Activated CD4-positive, CD25-positive, alpha-beta regulatory T cell treated with anti-CD3 and anti-CD28 coated beads, Interleukin-2, amount 50 U/mL, for 72 hours (primary cell): Measurements from ENCODE around the gene MS4A3.
"Not testable (repeated sequence)": the region's sequence is repeated elsewhere in the genome, so short reads cannot be mapped to it uniquely, and the experiment has no call there.

Experiments used
- DNase-seq: peaks from one replicate; pipeline ENCODE4 v3.0.0; 2021

Gene MS4A3

DNA sequence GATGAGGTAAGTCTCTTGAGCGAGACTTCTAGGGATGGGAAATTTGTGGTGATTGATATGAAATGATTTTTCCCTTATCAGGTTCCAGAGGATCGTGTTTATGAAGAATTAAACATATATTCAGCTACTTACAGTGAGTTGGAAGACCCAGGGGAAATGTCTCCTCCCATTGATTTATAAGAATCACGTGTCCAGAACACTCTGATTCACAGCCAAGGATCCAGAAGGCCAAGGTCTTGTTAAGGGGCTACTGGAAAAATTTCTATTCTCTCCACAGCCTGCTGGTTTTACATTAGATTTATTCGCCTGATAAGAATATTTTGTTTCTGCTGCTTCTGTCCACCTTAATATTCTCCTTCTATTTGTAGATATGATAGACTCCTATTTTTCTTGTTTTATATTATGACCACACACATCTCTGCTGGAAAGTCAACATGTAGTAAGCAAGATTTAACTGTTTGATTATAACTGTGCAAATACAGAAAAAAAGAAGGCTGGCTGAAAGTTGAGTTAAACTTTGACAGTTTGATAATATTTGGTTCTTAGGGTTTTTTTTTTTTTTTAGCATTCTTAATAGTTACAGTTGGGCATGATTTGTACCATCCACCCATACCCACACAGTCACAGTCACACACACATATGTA, 39.1 kb downstream of the MS4A3 start:
- DNase-seq, result no peak

DNA sequence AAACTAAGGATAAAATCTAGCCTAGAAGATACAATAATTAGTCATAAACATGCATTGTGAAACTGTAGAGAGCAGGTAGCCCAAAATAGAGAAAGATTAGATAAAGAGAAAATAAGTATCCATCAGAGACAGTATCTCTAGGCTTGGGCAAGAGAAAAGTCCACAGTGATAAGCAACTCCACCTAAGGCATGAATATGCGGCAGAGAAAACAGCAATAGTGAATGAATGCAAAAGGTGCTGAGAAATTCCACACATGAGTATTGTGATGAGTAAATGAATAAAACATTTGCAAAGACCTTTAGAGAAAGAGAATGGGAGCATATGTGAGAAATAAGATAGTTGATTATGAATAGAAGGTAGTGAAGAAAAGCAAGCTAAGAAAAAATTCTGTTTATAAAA, 40.7 kb downstream of the MS4A3 start:
- DNase-seq, result no peak

DNA sequence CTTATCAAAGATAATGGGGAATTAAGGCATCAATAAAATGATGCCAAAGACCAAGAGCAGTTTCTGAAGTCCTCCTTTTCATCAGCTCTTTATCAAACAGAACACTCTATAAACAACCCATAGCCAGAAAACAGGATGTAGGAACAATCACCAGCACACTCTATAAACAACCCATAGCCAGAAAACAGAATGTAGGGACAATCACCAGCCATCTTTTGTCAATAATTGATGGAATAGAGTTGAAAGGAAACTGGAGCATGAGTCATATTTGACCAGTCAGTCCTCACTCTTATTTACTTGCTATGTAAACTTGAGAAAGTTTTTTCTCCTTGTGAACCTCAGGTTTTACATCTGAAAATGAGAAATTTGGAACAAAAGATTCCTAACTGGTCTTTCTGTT, 42.0 kb downstream of the MS4A3 start:
- DNase-seq, result no peak

DNA sequence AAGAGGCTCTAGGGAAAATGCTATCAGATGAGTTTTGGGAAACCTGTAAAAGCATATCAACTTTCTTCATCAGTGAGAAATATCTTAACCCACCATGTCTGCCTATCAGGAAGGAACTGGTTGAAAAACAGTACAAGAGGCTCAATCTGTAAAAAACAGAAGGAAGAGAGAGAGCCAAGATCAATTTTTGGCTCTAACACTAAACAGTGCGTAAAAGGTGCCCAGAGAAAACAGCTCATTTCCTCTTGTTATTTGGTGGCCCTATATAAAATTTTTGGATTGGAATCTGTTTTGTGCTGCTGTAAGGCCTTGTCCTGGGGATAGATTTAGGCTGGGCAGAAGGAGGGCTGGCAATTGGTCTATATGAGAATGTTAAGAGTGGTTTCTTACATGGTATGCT, 44.1 kb downstream of the MS4A3 start:
- DNase-seq, result no peak

DNA sequence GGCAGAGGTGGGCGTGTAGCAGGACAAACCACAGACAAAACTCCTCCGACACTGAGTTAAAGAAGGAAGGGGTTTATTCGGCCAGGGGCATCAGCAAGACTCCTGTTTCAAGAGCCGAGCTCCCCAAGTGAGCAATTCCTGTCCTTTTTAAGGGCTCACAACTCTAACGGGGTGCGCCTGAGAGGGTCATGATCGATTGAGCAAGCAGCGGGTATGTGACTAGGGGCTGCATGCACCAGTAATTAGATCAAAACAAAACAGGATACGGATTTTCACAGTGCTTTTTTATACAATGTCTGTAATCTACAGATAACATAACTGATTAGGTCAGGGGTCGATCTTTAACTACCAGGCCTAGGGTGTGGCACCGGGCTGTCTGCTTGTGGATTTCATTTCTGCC, 44.9 kb downstream of the MS4A3 start:
- not testable (repeated sequence) for DNase-seq

DNA sequence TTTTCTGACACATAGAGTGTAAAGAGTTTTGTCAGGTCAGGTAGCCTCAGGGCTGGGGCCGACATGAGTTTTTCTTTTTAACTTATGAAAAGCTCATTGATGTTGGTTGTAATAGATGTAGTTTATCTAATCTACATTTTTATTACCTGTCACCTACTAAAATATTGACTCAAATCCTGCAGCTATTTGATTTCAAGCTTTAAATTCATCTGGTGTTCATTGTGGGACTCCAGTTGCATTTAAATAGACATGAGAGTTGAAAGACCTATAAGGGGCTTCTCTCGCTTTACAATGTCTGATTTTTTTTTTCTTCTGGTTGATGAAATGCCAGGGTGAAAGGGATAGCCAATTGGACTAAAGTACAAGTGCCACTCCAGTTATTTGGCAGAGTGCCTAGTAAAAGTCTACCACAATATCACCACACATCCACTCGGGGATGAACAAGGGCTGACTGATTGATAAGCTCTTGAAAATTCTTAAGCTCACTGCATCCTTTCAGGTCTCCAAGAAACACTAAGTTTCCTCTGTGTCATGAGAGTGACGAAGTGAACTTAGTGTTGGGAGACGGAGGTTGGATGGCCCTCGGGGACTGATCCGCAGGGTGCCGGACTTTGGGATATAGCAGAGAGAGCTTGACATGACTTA, 48.1 kb downstream of the MS4A3 start:
- DNase-seq, result not testable (repeated sequence)

DNA sequence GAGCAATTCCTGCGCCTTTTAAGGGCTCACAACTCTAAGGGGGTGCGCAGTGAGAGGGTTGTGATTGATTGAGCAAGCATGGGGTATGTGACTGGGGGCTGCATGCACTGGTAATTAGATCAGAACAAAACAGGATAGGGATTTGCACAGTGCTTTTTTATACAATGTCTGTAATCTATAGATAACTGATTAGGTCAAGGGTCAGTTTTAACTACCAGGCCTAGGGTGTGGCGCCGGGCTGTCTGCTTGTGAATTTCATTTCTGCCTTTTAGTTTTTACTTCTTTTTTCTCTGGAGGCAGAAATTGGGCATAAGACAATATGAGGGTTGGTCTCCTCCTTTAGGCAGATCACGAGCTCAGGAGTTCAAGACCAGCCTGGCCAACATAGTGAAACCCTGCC, 52.2 kb downstream of the MS4A3 start:
- not testable (repeated sequence) for DNase-seq

DNA sequence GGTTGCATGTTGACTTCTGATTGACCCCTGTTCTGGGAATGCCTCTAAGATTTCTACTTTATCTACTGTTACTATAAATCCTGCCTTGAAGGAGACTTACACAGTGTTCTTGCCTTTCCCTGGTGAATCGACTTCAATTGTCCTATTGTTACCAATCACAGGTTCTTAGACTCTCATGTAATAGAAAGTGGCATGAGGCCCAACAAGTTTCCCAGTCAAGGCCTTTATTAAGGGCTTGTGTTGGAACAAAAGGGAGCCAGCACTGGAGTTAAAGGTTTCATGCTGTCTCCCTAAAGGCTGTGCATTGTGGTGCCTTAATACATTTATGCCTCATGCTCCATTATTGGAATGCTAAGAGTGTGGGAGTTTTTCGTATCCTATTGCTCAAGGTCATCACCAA, 55.3 kb downstream of the MS4A3 start:
- no peak for DNase-seq

DNA sequence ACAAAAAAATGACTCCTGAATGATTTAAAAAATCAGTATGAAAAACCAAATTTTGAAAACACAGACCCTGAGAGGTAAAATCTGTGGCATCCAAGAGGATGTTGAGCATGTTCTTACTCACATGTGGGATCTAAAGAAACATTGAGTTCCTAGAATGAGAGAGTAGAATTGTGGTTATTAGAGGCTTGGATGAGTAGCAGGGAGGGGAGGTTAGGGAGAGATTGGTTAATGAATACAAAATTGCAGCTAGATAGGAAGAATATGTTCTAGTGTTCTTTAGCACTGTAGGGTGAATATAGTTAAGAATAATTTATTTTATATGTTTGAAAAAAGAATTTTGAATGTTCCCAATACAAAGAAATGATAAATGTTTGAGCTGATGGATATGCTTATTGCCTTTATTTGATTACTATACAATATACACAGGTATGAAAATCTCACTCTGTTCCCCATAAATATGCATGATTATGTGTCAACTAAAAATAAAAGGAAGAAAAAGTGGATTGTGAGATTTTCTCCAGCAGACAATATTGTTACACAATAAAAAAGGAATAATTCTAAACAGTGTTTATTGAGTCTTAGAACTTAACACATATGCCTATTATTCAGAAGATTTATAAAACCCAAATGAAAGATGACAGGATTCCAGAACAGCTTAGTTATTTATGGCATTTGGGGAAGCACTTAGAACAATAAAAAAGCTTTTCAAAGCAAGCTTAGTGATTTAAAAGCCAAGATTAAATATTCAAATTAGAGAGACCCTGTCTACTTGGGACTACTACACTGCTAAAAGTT, 60.7 kb downstream of the MS4A3 start:
- DNase-seq, result no peak

DNA sequence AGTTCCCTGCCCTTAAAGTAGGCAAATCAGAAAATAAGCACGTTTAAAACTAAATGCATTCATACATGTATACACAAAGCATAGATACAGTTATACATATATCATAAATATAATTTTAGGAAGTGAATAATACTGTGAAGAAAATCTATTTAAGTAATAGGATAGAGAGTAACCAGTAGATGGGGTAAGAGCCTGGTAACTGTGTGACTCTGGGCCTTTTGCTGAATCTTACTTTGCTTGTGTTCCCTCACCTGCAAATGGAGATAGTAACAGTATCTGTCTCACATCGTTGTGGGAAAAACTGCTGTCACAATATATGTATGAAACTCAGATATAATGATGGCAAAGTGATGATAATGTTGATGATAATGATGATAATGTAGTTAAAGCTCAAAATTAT, 61.9 kb downstream of the MS4A3 start:
- DNase-seq, result no peak

DNA sequence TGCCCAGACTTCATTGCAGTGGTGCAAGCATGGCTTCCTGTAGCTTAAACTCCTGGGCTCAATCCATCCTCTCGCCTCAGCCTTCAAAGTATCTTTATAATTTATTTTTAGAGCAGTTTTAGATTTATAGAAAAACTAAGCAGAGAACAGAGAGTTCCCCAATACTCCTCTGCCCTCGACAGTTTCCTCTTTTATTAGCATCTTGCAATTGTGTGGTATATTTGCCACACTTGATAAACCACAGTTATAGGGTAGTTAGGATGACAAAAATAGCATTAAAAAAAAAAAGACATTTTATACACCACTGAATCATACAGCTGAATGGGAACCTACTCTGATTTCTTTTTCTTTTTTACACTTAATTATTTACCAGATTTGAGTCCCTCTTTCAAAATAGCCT, 63.2 kb downstream of the MS4A3 start:
- no peak for DNase-seq
